ENCODE measurements around the gene MBD6. TPM values are rescaled to one million over a fixed set of nuclear protein-coding genes. Genes with fewer than 3 reads are reported as not detected.
A peak's percentile ranks its signal among the peaks of the same experiment; 100 is the strongest.

Gene MBD6
- 10 to 100 TPM; 12.5 to 14.4 TPM for total RNA-seq

GRCh38 chr12:57522011-57522886 lies at the start of gene MBD6:
MBD6 (plus strand) TSS chr12:57522824; CDS start chr12:57524304, 1,480 bp downstream.
- peaks cover 0 to 71% of the 10 kb centered on the region in 2 donors for H3K4me1 ChIP-seq
- H3K27ac ChIP-seq = peak within 1 kb of the TSS; percentile 97 to 100
- H3K9me3 ChIP-seq = no peaks in the 10 kb centered on the region
- H3K27me3 ChIP-seq = no peaks in the 10 kb centered on the region
- H3K4me3 ChIP-seq = peak within 1 kb of the TSS; percentile 93 to 97
- H3K36me3 ChIP-seq = peaks cover 42% of the 10 kb centered on the region
- peak; percentile 91 for DNase-seq (ENCODE audit: low spot score)
- no peak for TF ChIP-seq CTCF (IDR thresholded peaks at IDR 0.05)

GRCh38 chr12:57473392-57473791 lies 49.2 kb upstream of the MBD6 start:
- Histone ChIP-seq H3K27ac (no peak overlapping the region), H3K9me3 (no peaks in the 10 kb centered on the region), H3K27me3 (peaks cover 16 to 24% of the 10 kb centered on the region in 2 donors), H3K4me3 (no peak overlapping the region), H3K36me3 (no peaks in the 10 kb centered on the region), H3K4me1 (peaks cover 0 to 18% of the 10 kb centered on the region in 2 donors)
- TF ChIP-seq CTCF (IDR thresholded peaks at IDR 0.05) = no peak
- no peak for DNase-seq (ENCODE audit: low spot score)

GRCh38 chr12:57473886-57474285 lies 48.7 kb upstream of the MBD6 start:
- Histone ChIP-seq H3K27me3 (peaks cover 16 to 24% of the 10 kb centered on the region in 2 donors), H3K4me1 (peaks cover 0 to 18% of the 10 kb centered on the region in 2 donors), H3K36me3 (no peaks in the 10 kb centered on the region), H3K4me3 (no peak overlapping the region), H3K9me3 (no peaks in the 10 kb centered on the region), H3K27ac (no peak overlapping the region)
- no peak for DNase-seq (ENCODE audit: low spot score)
- TF ChIP-seq CTCF (IDR thresholded peaks at IDR 0.05) = no peak

- Histone ChIP-seq H3K27ac (no peak overlapping the region), H3K9me3 (no peaks in the 10 kb centered on the region), H3K4me3 (no peak overlapping the region), H3K36me3 (no peaks in the 10 kb centered on the region), H3K27me3 (peaks cover 16 to 24% of the 10 kb centered on the region in 2 donors), H3K4me1 (peaks cover 0 to 18% of the 10 kb centered on the region in 2 donors)
- DNase-seq (ENCODE audit: low spot score) = no peak
- TF ChIP-seq CTCF (IDR thresholded peaks at IDR 0.05) = no peak
Measured at GRCh38 chr12:57474430-57474829, 48.2 kb upstream of the MBD6 start.

GRCh38 chr12:57474862-57475261 lies 47.8 kb upstream of the MBD6 start:
- peaks cover 0 to 18% of the 10 kb centered on the region in 2 donors for H3K4me1 ChIP-seq
- no peak overlapping the region for H3K27ac ChIP-seq
- peaks cover 16 to 24% of the 10 kb centered on the region in 2 donors for H3K27me3 ChIP-seq
- TF ChIP-seq CTCF (IDR thresholded peaks at IDR 0.05) = no peak
- peak overlapping the region; percentile 24 to 44 for H3K4me3 ChIP-seq
- no peaks in the 10 kb centered on the region for H3K9me3 ChIP-seq
- no peaks in the 10 kb centered on the region for H3K36me3 ChIP-seq
- DNase-seq (ENCODE audit: low spot score) = no peak

All from right atrium auricular region (tissue), 2 donors.